Activated CD8-positive, alpha-beta T cell treated with anti-CD3 and anti-CD28 coated beads for 36 hours (primary cell): ENCODE data around the gene KLHL17. TPM values are rescaled to one million over a fixed set of nuclear protein-coding genes. Genes with fewer than 3 reads are reported as not detected.

Experiments used
- ATAC-seq: fragments of 200-7000 bp; cut with Tn5 transposase; one replicate; pipeline ENCODE4 v1.10.0; 2021; ENCODE audit warnings: mild to moderate bottlenecking, moderate library complexity
- CTCF ChIA-PET: fragments of 350-600 bp; sonication (Branson Sonifier 250); formaldehyde crosslinking; loops from one replicate; lab custom pipeline; 2021; ENCODE audit warnings: antibody characterized with exemption; lab: Charles Lee
- POLR2A ChIA-PET: fragments of 350-600 bp; sonication (Branson Sonifier 250); formaldehyde crosslinking; loops from one replicate; lab custom pipeline; 2021; ENCODE audit warnings: antibody characterized with exemption; lab: Charles Lee
- DNase-seq: peaks from one replicate; pipeline ENCODE4 v3.0.0-alpha.2; 2020
- H3K27ac Mint-ChIP-seq: one replicate; pipeline ENCODE4 v1.8.0; 2021; ENCODE audit warnings: mild to moderate bottlenecking, mixed read lengths
- H3K27me3 Mint-ChIP-seq: one replicate; pipeline ENCODE4 v1.8.0; 2021; ENCODE audit warnings: mixed read lengths
- H3K36me3 Mint-ChIP-seq: one replicate; pipeline ENCODE4 v1.8.0; 2021; ENCODE audit warnings: low read depth, mixed read lengths
- H3K4me1 Mint-ChIP-seq: one replicate; pipeline ENCODE4 v1.8.0; 2021; ENCODE audit warnings: low read depth, mixed read lengths
- H3K4me3 Mint-ChIP-seq: one replicate; pipeline ENCODE4 v1.8.0; 2021; ENCODE audit warnings: mild to moderate bottlenecking, moderate library complexity, mixed read lengths
- H3K9me3 Mint-ChIP-seq: one replicate; pipeline ENCODE4 v1.8.0; 2021; ENCODE audit warnings: mixed read lengths
- intact Hi-C: fragments of 100-400 bp; cut with micrococcal nuclease; formaldehyde crosslinking; loops from one replicate; pipeline ENCODE4 v1.10.0; 2022
- total RNA-seq, 2 experiments: library from RNA; stranded (reverse); gene quantifications; one replicate each; pipeline ENCODE4 v1.2.3, GENCODE V29; 2021
- TF ChIP-seq, protein P1 (sequence below): fragments of 200-600 bp; IDR thresholded peaks from one replicate; pipeline ENCODE4 v1.8.0; 2022; ENCODE audit warnings: antibody characterized with exemption, mild to moderate bottlenecking

Gene KLHL17
- total RNA-seq, 2 experiments from 2014 or later, result 27.8 to 31.2 TPM

DNA sequence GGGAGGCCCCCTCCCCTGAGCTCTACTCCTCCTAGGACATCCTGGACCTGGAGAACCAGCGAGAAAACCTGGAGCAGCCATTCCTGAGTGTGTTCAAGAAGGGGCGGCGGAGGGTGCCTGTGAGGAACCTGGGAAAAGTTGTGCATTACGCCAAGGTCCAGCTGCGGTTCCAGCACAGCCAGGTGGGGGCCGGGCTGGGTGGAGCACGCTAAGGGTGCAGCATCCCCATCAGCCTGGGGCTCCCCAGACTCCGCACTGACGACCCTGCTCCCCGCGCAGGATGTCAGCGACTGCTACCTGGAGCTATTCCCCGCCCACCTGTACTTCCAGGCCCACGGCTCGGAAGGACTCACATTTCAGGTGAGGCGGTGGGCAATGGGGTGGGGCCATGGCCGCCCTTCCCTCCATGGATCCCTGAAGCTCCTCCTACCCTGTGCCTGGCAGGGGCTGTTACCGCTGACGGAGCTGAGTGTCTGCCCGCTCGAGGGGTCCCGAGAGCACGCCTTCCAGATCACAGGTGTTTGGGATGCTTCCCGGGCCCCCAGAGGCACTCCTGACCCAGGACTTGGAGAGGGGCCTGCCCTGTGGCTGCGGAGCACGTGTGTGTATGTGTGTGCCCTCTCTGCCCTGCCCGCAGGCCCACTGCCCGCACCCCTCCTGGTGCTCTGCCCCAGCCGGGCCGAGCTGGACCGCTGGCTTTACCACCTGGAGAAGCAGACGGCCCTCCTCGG lies 10.0 kb downstream of the KLHL17 start:
- ChIA-PET CTCF (interaction anchor here (0.8 kb wide), 1 partner anchor 14 kb away, joined by 3 read pairs; no protein-coding TSS in a partner anchor), POLR2A (interaction anchor here (1.0 kb wide), 1 partner anchor 19 kb away, joined by 3 read pairs; no protein-coding TSS in a partner anchor)
- TF ChIP-seq, protein P1, sequence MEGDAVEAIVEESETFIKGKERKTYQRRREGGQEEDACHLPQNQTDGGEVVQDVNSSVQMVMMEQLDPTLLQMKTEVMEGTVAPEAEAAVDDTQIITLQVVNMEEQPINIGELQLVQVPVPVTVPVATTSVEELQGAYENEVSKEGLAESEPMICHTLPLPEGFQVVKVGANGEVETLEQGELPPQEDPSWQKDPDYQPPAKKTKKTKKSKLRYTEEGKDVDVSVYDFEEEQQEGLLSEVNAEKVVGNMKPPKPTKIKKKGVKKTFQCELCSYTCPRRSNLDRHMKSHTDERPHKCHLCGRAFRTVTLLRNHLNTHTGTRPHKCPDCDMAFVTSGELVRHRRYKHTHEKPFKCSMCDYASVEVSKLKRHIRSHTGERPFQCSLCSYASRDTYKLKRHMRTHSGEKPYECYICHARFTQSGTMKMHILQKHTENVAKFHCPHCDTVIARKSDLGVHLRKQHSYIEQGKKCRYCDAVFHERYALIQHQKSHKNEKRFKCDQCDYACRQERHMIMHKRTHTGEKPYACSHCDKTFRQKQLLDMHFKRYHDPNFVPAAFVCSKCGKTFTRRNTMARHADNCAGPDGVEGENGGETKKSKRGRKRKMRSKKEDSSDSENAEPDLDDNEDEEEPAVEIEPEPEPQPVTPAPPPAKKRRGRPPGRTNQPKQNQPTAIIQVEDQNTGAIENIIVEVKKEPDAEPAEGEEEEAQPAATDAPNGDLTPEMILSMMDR, result no peak

GRCh38 chr1:970973-971730 lies 10.8 kb downstream of the KLHL17 start:
- Mint-ChIP-seq H3K27ac (no peak overlapping the region), H3K4me3 (no peak overlapping the region), H3K36me3 (no peaks in the 10 kb centered on the region), H3K27me3 (peaks cover 20% of the 10 kb centered on the region), H3K9me3 (peaks cover 2% of the 10 kb centered on the region), H3K4me1 (no peaks in the 10 kb centered on the region)
- intact Hi-C loops, result no loop called here
- no peak for ATAC-seq
- DNase-seq, result no peak
- CTCF ChIA-PET, result interaction anchor here (0.8 to 1.0 kb wide), 2 partner anchors 10 to 13 kb away, joined by 3 read pairs; partner anchors contain the start of gene PERM1
- TF ChIP-seq, protein P1, result no peak
- POLR2A ChIA-PET, result no interaction called here

More for the DNA sequence above, 10.0 kb downstream of the KLHL17 start:
- Mint-ChIP-seq H3K9me3 (peaks cover 2% of the 10 kb centered on the region), H3K27ac (no peak overlapping the region), H3K4me1 (peaks cover 6% of the 10 kb centered on the region), H3K4me3 (no peak overlapping the region), H3K36me3 (no peaks in the 10 kb centered on the region), H3K27me3 (peaks cover 15% of the 10 kb centered on the region)
- intact Hi-C loops, result no loop called here
- ATAC-seq, result no peak
- DNase-seq, result no peak

- ChIA-PET POLR2A (no interaction called here), CTCF (interaction anchor here (1.0 kb wide), 1 partner anchor 9 kb away, joined by 3 read pairs; the partner anchor contains the start of gene PERM1)
- intact Hi-C loops, result no loop called here
- TF ChIP-seq, protein P1, result no peak
- no peak for DNase-seq
- no peaks in the 10 kb centered on the region for H3K36me3 Mint-ChIP-seq
- no peaks in the 10 kb centered on the region for H3K4me1 Mint-ChIP-seq
- H3K27ac Mint-ChIP-seq, result no peak overlapping the region
- peaks cover 20% of the 10 kb centered on the region for H3K27me3 Mint-ChIP-seq
- no peak for ATAC-seq
- no peak overlapping the region for H3K4me3 Mint-ChIP-seq
- peaks cover 2% of the 10 kb centered on the region for H3K9me3 Mint-ChIP-seq
These were observed 11.5 kb downstream of the KLHL17 start for GRCh38 chr1:971751-972506.

DNA sequence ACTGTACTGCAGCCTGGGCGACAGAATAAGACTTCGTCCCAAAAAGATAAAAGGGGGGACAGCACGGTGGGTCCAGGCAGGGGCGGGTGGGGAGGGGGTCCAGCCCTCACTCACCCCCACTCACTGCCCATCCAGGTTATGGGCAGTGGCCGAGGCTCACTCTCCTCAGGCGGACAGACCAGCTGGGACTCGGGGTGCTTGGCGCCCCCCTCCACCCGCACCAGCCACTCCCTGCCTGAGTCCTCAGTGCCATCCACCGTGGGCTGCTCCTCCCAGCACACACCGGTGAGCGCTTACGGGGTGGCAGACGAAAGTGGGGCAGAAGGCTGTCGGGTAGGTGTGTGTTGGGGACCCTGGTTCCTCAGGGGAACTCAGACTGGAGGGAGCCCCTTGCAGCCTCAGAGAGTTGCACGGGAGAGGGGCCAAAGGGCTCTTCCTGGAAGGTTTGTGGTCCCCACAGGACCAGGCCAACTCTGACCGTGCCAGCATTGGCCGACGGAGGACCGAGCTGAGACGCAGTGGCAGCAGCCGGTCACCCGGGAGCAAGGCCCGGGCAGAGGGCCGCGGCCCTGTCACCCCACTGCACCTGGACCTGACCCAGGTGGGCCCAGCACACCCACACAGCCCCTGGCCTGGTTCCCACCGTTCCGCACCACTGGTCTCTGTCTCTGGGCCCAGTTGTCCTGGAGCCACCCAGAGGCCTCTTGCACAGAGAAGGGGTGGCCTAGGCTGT lies 12.5 kb downstream of the KLHL17 start:
- H3K9me3 Mint-ChIP-seq, result peaks cover 2% of the 10 kb centered on the region
- H3K27me3 Mint-ChIP-seq, result peaks cover 20% of the 10 kb centered on the region
- ATAC-seq, result no peak
- H3K4me1 Mint-ChIP-seq, result no peaks in the 10 kb centered on the region
- DNase-seq, result no peak
- ChIA-PET CTCF (interaction anchor here (1.5 kb wide), 1 partner anchor 29 kb away, joined by 3 read pairs; no protein-coding TSS in a partner anchor), POLR2A (no interaction called here)
- intact Hi-C loops, result no loop called here
- H3K27ac Mint-ChIP-seq, result no peak overlapping the region
- TF ChIP-seq, protein P1, result no peak
- H3K36me3 Mint-ChIP-seq, result no peaks in the 10 kb centered on the region
- H3K4me3 Mint-ChIP-seq, result no peak overlapping the region
